HG02623 (cell line): Measurements from ENCODE around the gene VILL.
"Not testable (repeated sequence)": the region's sequence is repeated elsewhere in the genome, so short reads cannot be mapped to it uniquely, and the experiment has no call there.

Experiments used
- ATAC-seq: cut with Tn5 transposase; IDR thresholded peaks from one replicate; pipeline ENCODE4 v1.9.1; 2021; ENCODE audit warnings: moderate library complexity; ENCODE audit not compliant: unreplicated experiment

The VILL gene

GRCh38 chr3:37985637-37986320, 4.8 kb upstream of the VILL start:
- ATAC-seq: no peak

DNA sequence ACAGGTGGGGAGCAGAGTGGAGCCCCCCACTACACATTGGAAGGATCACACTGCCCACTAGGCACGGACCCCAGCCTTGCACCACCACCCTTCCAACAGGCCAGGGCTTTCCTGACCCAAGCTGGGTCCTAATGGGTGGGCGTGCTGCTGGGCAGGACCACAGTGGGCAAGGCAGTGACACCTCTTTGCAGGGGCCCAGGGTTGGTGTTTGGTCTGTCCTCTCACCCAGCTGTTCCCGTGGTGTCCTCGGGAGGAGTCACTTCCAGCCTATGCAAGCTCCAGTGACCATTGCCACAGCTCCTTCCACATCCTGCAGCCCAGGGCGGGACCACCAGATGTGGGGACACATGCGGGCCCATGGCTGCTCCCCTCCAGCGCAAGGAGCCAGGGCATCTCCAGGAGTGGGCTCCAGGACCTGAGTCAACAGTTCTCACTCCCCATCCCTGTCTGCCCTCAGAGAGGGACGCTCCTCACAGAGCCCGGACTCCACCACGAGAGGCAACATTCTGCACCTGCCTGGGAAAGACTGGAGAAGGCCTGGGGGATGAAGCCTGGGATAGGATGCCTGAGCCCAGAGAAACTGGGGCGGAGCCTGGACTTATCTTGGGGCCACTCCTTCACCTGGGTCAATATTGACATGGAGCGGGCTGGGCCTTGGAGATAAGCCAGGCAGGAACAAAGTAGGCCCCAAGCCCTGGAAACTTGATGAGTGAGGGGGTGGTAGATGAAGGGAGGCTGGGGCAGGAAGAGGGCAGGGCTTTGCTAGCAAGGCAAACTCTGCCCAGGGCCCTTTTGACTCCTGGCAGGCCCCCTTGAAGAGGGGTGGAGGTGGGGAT, 3.9 kb upstream of the VILL start:
- ATAC-seq: no peak

- no peak for ATAC-seq
Measured at GRCh38 chr3:37987315-37987697, 3.3 kb upstream of the VILL start.

DNA sequence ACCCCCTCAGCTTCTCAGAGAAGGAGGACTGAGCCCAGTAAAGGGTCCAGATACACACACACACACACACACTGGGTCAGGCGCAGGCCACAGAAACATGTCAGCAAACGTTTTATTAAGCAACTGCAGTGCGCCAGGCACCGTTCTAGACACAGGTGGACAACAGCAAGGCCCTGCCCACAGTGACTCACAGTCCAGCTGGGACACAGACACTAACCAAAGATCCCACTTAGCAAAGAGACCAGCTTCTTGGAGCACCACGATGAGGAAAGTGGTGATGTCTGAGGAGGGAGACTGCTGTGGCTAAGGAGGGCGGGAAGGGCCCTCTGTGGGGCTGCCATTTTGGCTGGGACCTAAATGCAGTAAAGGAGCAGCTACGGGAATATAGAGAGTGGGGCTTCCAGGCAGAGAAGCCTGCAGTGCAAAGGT, 2.8 kb upstream of the VILL start:
- ATAC-seq: no peak

DNA sequence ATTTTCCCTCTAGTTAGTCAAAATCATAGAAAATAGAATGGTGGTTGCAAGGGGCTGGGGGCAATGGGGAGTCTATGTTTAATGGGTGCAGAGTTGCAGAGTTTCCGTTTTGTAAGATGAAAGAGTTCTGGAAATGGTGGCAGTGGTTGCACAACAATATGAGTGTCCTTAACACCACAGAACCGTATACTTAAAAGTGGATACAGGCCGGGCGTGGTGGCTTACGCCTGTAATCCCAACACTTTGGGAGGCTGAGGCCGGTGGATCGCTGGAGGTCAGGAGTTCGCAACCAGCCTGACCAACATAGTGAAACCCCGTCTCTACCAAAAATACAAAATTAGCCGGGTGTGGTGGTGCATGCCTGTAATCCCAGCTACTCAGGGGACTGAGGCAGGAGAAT, 2.2 kb upstream of the VILL start:
- ATAC-seq: not testable (repeated sequence)

GRCh38 chr3:37988931-37989525, 1.6 kb upstream of the VILL start:
- ATAC-seq: no peak

DNA sequence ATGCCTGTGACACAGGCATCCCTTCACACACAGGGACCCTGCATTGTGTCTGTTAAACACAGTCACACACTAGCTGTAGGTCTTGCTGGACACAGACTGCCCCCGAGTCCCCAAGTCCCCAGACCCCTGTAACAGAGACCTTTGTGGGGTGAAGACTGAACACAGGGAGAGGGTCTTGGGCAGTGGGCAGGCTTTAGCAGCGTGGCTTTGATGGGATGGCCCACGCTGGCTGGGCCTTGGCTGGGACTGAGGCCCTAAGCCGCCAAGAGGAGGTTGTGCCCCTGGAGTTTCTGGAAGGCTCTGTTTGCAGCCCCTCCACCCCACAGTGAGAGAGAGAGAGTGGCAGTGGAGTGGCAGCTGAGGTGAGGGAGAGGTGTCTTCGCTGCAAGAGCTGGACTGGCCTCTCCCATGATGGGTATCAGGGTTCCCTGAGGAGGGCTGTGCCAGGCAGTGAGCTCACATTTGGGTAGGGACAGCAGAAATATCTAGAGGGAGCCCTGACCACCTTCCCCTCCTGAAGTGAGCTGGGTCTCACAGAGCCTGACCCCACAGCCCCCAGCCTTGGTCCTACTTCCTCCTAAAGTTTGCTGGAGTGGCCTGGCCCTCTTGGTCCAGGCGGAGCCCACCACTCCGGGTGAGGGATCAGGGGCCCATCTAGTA, 635 bp upstream of the VILL start:
- ATAC-seq: no peak

DNA sequence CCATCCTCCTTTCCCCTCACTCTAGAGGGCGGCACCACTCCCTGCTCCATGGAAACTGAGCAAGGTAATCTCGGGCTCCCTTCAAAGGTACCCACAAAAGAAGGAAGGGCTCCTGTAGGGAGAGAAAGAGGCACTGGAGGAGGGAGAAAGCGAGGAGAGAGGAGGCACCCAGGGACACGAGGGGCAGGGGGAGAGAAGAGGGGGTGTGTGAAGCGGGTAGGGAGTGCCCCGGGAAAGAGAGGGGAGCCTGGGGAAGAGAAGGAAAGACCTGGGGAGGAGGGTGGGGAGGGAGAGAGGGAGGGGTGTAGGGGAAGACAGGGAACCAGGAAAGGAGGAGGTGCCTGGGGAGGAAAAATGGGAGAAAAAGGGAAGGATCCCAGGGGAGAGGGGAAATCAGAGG, 523 bp downstream of the VILL start:
- no peak for ATAC-seq

DNA sequence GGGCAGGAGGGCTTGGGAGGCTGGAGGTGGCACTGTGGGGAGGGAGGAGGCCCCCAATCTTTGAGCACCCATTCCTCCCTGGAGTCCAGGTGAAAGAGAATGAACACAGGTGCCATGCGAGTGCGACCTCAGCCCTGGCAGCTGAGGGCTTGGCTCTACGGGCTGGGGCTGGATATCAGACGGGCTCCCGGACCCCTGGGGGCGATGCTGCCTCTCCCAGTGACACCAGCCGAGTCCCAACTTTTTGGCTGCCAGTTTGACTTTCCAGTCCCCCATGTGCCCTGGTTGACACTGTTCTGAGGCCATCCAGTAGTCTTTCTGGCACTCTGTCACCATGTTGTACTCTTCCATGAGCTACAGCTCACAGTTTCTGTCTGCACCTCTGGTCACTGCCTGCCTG, 1.2 kb downstream of the VILL start:
- ATAC-seq: no peak

- no peak for ATAC-seq
Measured at GRCh38 chr3:37992271-37993066, 1.9 kb downstream of the VILL start.

DNA sequence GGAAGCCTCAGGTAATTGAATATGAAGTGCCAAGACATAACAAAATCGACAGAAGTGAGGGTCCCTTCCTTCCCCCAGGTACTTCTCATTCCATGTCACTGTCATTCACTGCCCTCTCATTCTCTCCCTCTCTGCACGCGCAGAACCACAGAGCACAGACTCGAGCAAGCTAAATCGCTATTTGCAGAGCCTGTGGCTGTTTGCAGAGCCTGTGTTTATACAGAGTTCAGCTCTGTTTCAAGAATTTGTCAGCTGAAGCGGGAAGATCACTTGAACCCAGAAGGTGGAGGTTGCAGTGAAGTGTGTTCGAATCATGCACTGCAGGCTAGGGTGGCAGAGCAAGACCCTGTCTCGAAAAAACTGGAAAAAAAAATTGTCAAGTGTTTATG, 2.5 kb downstream of the VILL start:
- no peak for ATAC-seq

GRCh38 chr3:37993460-37993819, 2.9 kb downstream of the VILL start:
- ATAC-seq: no peak

DNA sequence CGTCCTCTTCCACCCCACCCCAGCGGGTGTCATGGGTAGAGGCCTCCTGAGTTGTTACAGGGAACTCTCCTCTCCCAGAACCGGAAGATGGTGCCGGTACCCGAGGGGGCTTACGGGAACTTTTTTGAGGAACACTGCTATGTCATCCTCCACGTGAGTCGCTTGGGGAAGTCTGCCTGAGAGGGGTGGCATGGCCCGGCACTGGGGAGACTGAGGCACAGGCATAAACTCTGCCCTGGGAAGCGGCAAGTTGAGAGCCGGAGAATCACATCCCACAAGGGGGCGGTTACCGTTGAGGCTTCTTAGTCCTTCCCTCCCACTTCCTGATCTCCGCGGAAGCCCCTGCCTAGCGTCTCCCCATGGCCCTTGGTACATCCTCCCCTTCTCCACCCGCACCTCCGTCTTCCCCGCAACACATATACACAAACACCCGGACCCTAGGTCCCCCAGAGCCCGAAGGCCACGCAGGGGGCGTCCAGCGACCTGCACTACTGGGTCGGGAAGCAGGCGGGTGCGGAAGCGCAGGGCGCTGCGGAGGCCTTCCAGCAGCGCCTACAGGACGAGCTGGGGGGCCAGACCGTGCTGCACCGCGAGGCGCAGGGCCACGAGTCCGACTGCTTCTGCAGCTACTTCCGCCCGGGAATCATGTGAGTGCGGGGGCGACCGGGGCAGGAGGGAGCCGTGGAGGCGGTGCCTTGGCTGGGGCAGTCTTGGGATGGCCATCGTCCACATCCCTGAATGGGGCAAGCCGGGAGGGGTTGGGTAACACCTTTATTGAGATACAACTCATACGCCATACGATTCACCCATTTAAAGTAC, 3.4 kb downstream of the VILL start:
- ATAC-seq: peak; percentile 57

DNA sequence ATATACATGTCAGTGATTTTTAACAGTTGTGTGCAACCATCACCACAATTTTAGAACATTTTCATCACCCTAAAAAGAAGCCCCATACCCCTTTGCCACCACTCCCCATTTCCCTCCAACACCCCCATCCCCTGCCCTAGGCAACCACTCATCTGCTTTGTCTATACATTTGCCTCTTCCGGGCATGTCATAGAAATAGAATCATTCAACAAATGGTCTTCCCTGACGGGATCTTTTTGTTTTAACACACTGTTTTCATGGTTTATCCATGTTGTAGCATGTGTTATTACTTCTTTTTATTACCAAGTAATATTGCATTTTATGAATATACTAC, 4.0 kb downstream of the VILL start:
- ATAC-seq: no peak

GRCh38 chr3:37995652-37996641, 5.4 kb downstream of the VILL start:
- no peak for ATAC-seq

DNA sequence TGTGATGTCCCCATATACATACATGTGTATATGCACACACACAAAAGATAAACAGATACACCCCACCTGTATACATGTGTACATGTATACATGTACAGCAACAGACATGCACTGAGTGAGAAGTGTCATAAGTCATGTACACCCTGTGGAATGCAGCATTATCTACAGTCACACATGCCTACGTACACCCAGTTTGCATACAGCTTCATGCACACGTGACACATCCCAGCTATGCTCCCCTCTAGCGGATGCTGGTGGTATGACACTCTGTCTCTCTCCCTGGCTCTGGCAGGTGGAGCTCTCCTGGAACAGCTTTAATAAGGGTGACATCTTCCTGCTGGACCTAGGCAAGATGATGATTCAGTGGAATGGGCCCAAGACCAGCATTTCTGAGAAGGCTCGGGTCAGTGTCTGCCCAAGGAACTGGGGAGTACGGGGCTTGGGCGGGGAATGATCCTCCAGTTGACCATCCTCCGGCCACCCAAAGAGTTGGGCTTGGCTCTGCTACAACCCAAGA, 6.3 kb downstream of the VILL start:
- ATAC-seq: peak; percentile 45

- ATAC-seq: no peak
Measured at GRCh38 chr3:37997342-37997741, 6.8 kb downstream of the VILL start.

- ATAC-seq: no peak
Measured at GRCh38 chr3:37997791-37998370, 7.3 kb downstream of the VILL start.
